Measurements from ENCODE around the gene ATP11A. TPM values are rescaled to one million over a fixed set of nuclear protein-coding genes. Genes with fewer than 3 reads are reported as not detected.

Gene ATP11A
- total RNA-seq, 2 donors from 2014 or later = 15.8 to 19.6 TPM

- no peak for DNase-seq
- H3K4me3 ChIP-seq = no peak overlapping the region
- no peaks in the 10 kb centered on the region for H3K4me1 ChIP-seq
- H3K9me3 ChIP-seq = no peaks in the 10 kb centered on the region
- no peaks in the 10 kb centered on the region for H3K27me3 ChIP-seq
- intact Hi-C loops (cut with DNase I) = no loop called here
- H3K27ac ChIP-seq = no peak overlapping the region
- no peak for TF ChIP-seq CTCF (IDR thresholded peaks at IDR 0.05)
- no peaks in the 10 kb centered on the region for H3K36me3 ChIP-seq
- no peak overlapping the region for H3K9ac ChIP-seq (ENCODE audit: low read depth in 2 of 2, low read length in 2 of 2)
Observed at GRCh38 chr13:112718318-112718717, 28.5 kb downstream of the ATP11A start.

- intact Hi-C loops (cut with DNase I) = no loop called here
- DNase-seq = no peak
- no peak overlapping the region for H3K4me3 ChIP-seq
- no peaks in the 10 kb centered on the region for H3K36me3 ChIP-seq
- H3K4me1 ChIP-seq = no peaks in the 10 kb centered on the region
- no peak for TF ChIP-seq CTCF (IDR thresholded peaks at IDR 0.05)
- no peaks in the 10 kb centered on the region for H3K27me3 ChIP-seq
- H3K9me3 ChIP-seq = no peaks in the 10 kb centered on the region
- no peak overlapping the region for H3K9ac ChIP-seq (ENCODE audit: low read depth in 2 of 2, low read length in 2 of 2)
- no peak overlapping the region for H3K27ac ChIP-seq
Observed at GRCh38 chr13:112719016-112719415, 29.2 kb downstream of the ATP11A start.

- Histone ChIP-seq H3K36me3 (no peaks in the 10 kb centered on the region), H3K4me1 (no peaks in the 10 kb centered on the region), H3K9ac (ENCODE audit: low read depth in 2 of 2, low read length in 2 of 2) (no peak overlapping the region), H3K27ac (no peak overlapping the region), H3K9me3 (no peaks in the 10 kb centered on the region), H3K27me3 (no peaks in the 10 kb centered on the region), H3K4me3 (no peak overlapping the region)
- no peak for TF ChIP-seq CTCF (IDR thresholded peaks at IDR 0.05)
- intact Hi-C loops (cut with DNase I) = no loop called here
- no peak for DNase-seq
Observed at GRCh38 chr13:112719556-112719955, 29.7 kb downstream of the ATP11A start.

GRCh38 chr13:112720251-112720650 is 30.4 kb downstream of the ATP11A start:
- Histone ChIP-seq H3K4me1 (no peaks in the 10 kb centered on the region), H3K9me3 (no peaks in the 10 kb centered on the region), H3K9ac (ENCODE audit: low read depth in 2 of 2, low read length in 2 of 2) (no peak overlapping the region), H3K36me3 (no peaks in the 10 kb centered on the region), H3K4me3 (no peak overlapping the region), H3K27me3 (no peaks in the 10 kb centered on the region), H3K27ac (no peak overlapping the region)
- no peak for TF ChIP-seq CTCF (IDR thresholded peaks at IDR 0.05)
- DNase-seq = no peak
- intact Hi-C loops (cut with DNase I) = no loop called here

GRCh38 chr13:112720814-112721197 is 31.0 kb downstream of the ATP11A start:
- Histone ChIP-seq H3K9me3 (no peaks in the 10 kb centered on the region), H3K4me3 (no peak overlapping the region), H3K9ac (ENCODE audit: low read depth in 2 of 2, low read length in 2 of 2) (peak overlapping the region in 1 of 2 donors; percentile 6), H3K4me1 (no peaks in the 10 kb centered on the region), H3K27ac (no peak overlapping the region), H3K27me3 (no peaks in the 10 kb centered on the region), H3K36me3 (no peaks in the 10 kb centered on the region)
- no peak for TF ChIP-seq CTCF (IDR thresholded peaks at IDR 0.05)
- no peak for DNase-seq
- intact Hi-C loops (cut with DNase I) = no loop called here

Data from colonic mucosa (tissue), 4 donors.